GM10847 (cell line): ENCODE results near the gene ELMOD3.
A peak's percentile ranks its signal among the peaks of the same experiment; 100 is the strongest.

Experiments
- POLR2A ChIP-seq: IDR thresholded peaks from 2 replicates; pipeline ENCODE4 v1.6.1; 2011; ENCODE audit not compliant: insufficient read length; ENCODE audit errors: extremely low read depth

ELMOD3 gene

GRCh38 chr2:85429213-85429923 is 74.8 kb downstream of the ELMOD3 start:
- no peak for TF ChIP-seq POLR2A

DNA sequence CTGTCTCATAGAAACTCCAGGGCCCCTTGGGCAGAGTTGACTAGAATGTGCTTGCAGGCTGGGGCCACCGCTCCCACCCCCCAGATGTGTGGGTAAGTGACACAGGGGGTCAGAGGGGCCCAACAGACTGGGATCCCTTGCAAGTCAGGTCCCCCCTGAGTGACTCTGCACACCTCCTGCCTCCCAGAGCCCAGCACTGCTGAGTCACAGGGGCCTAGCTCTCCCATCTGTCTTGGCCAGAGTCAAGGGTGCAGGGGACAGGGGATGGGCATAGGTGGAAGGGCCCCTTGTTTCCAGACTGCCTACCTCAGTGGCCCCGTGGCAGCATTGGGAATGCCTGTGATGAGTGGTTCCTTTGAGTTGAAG is 75.3 kb downstream of the ELMOD3 start:
- no peak for TF ChIP-seq POLR2A

- TF ChIP-seq POLR2A = no peak
Measured at GRCh38 chr2:85430752-85431569, 76.4 kb downstream of the ELMOD3 start.

GRCh38 chr2:85431570-85432205 is 77.1 kb downstream of the ELMOD3 start:
- TF ChIP-seq POLR2A = no peak

DNA sequence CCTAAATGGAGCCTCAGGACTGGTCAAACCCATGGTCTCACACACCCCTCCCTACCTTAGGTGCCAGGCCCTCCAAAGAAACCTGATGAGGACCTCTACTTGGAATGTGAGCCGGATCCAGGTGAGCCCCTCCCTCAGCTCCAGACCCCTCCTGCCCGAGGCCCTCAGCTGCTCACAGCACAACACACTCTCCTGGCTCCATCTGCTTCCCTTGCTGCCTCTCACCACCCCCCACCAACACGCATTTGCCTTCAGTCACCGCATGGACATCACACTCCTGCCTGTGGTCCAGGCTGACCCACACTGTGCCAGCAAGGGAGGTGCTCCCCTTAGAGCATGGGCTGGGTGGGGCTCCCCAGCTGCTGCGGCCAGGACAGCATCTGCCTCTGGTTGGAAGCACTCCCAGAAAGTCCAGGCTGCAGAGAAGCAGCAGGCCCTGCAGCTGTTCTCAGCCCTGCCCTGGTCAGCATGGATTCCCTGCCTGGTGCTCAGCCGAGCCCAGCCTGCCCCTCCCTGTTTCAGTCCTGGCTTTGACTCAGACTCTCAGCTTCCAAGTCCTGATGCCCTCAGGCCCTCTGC is 79.0 kb downstream of the ELMOD3 start:
- no peak for TF ChIP-seq POLR2A

DNA sequence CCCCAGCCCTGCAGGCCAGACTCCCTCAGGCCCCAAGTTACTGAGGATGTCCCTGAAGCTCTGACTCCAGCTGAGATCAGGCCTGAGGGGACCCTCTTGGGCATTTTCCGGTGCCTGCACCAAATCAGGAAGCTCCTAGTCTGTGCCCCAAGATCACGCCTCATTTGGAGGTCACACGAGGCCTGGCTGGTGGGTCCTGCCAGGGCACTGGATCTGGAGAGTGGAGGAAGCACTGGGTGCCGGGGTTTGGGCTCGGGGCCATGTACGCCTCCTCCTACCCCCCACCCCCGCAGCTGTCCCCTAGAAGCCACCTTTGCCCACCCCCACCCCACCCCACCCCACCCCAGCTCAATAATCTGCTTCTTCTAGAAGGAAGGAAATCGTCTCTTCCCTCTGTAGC is 80.1 kb downstream of the ELMOD3 start:
- TF ChIP-seq POLR2A = no peak

DNA sequence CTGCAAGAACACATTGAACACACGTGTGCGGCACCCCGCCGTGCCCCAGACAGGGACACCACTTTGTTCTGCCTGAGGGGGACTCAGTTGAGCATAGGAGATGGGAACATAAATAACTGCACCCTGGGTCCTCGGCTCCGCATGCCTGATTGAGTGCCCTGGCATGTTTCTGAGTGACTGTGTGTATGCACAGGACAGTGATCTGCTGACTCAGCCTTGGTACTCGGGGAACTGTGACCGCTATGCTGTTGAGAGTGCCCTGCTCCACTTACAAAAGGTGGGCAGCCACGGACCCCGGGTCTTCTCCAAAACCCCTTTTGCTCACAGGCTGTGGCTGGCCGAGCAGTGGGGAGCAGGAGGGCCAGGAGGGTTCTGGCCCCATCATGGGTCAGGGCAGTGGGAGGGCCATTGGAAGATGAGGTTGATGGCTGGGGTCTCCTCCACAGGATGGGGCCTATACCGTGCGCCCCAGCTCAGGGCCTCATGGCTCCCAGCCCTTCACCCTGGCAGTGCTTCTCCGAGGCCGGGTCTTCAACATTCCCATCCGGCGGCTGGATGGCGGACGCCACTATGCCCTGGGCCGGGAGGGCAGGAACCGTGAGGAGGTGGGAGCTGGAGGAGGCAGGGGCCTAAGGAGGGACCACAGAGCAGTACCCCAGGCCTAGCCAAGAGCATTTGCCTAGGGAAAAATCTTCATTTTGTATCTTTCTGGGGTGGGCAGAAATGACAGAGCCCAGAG is 80.8 kb downstream of the ELMOD3 start:
- no peak for TF ChIP-seq POLR2A

- TF ChIP-seq POLR2A = no peak
Measured at GRCh38 chr2:85435981-85436835, 81.6 kb downstream of the ELMOD3 start.

DNA sequence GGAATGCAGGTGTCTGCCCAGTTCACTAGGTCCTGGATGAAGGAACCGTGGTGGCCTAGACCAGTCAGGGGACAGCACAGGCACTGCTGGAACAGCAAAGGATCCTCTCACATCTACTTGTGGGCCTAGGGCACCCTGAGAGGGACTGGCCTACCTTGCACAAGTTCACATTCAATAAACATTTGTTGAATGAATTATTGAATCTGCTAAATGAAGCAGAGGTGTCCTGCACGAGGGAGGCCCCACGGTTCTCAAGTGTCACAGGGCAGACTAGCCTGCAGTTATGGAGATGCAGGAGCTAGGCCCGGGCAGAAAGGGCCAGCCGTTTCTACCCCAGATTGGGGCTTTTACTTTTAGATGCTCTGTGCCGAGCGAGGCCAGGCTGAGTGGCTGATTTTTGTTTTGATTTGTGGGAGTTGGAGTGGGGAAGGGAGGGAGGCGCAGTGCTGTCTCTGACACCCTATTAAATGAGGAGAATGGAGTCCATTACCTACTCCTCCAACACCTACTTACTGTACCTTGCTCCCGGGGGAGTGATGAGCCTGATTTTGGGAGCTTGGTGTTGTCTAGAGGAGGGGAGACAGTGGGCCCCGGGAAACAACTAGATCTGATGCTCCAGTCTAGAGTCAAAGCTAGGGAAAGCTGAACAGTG is 82.4 kb downstream of the ELMOD3 start:
- TF ChIP-seq POLR2A = no peak

- TF ChIP-seq POLR2A = peak; percentile 49
Measured at GRCh38 chr2:85437488-85438200, 83.1 kb downstream of the ELMOD3 start.

- TF ChIP-seq POLR2A = no peak
Measured at GRCh38 chr2:85438201-85439024, 83.8 kb downstream of the ELMOD3 start.

GRCh38 chr2:85439025-85439472 is 84.5 kb downstream of the ELMOD3 start:
- TF ChIP-seq POLR2A = no peak
